Right lobe of liver (tissue), 4 donors: ENCODE data around the gene NOCT.

ENCODE experiments used
- POLR2A ChIP-seq: fragments of 450-650 bp; IDR thresholded peaks from one replicate; pipeline ENCODE4 v1.6.1; 2017; ENCODE audit warnings: antibody characterized with exemption, mild to moderate bottlenecking
- TF ChIP-seq, protein P1 (sequence below), 4 donors: fragments of 200-600 bp in 3 of 4; fragments of 450-650 bp in 1 of 4; IDR thresholded peaks; one replicate each; pipeline versions ENCODE4 v1.5.1 to v1.8.0; 2016 to 2022; ENCODE audit warnings: antibody characterized with exemption in 4 of 4, mild to moderate bottlenecking in 2 of 4
- donor health status: DM: no; HTN: no; CAD: no.
- donor health status: DM: no; HTN: no; CAD: no.
- donor health status: DM: no; HTN: yes; CAD: no.

GRCh38 chr4:139007640-139008039 lies 7.9 kb upstream of the NOCT start:
- TF ChIP-seq, protein P1, sequence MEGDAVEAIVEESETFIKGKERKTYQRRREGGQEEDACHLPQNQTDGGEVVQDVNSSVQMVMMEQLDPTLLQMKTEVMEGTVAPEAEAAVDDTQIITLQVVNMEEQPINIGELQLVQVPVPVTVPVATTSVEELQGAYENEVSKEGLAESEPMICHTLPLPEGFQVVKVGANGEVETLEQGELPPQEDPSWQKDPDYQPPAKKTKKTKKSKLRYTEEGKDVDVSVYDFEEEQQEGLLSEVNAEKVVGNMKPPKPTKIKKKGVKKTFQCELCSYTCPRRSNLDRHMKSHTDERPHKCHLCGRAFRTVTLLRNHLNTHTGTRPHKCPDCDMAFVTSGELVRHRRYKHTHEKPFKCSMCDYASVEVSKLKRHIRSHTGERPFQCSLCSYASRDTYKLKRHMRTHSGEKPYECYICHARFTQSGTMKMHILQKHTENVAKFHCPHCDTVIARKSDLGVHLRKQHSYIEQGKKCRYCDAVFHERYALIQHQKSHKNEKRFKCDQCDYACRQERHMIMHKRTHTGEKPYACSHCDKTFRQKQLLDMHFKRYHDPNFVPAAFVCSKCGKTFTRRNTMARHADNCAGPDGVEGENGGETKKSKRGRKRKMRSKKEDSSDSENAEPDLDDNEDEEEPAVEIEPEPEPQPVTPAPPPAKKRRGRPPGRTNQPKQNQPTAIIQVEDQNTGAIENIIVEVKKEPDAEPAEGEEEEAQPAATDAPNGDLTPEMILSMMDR (IDR thresholded peaks at IDR 0.05) = no peak
- TF ChIP-seq POLR2A = no peak
